Neural progenitor cell (in vitro differentiated cells): ENCODE results near the gene SETD3. TPM values are rescaled to one million over a fixed set of nuclear protein-coding genes. Genes with fewer than 3 reads are reported as not detected.

Source experiments
- DNase-seq: peaks from one replicate; pipeline ENCODE4 v3.0.0-alpha.2; 2016; ENCODE audit warnings: low spot score
- H2AFZ ChIP-seq: fragments of 200-600 bp; sonication (generic); replicated peaks from 2 replicates; pipeline ENCODE4 v1.6.1; 2016; ENCODE audit warnings: antibody characterized with exemption
- H3F3A ChIP-seq: fragments of 200-600 bp; sonication (generic); 2 replicates; pipeline ENCODE4 v1.6.1; 2016; ENCODE audit warnings: antibody characterized with exemption, low read depth
- H3K27ac ChIP-seq: fragments of 200-600 bp; sonication (generic); 2 replicates; pipeline ENCODE4 v1.5.1; 2016; ENCODE audit warnings: mild to moderate bottlenecking
- H3K27me3 ChIP-seq: fragments of 200-600 bp; sonication (generic); 2 replicates; pipeline ENCODE4 v1.6.1; 2016; ENCODE audit warnings: mild to moderate bottlenecking, moderate library complexity
- H3K36me3 ChIP-seq: fragments of 200-600 bp; sonication (generic); 2 replicates; pipeline ENCODE4 v1.5.1; 2016
- H3K4me1 ChIP-seq: fragments of 200-600 bp; sonication (generic); 2 replicates; pipeline ENCODE4 v1.6.1; 2016; ENCODE audit warnings: mixed run types
- H3K4me2 ChIP-seq: fragments of 200-600 bp; sonication (generic); 2 replicates; pipeline ENCODE4 v1.6.1; 2016
- H3K4me3 ChIP-seq: fragments of 200-600 bp; sonication (generic); 2 replicates; pipeline ENCODE4 v1.5.1; 2016
- H3K79me2 ChIP-seq: fragments of 200-600 bp; sonication (generic); 2 replicates; pipeline ENCODE4 v1.6.1; 2016; ENCODE audit warnings: low read depth
- H3K9ac ChIP-seq: fragments of 200-600 bp; sonication (generic); 2 replicates; pipeline ENCODE4 v1.6.1; 2016
- H3K9me3 ChIP-seq: fragments of 200-600 bp; sonication (generic); 2 replicates; pipeline ENCODE4 v1.5.1; 2016; ENCODE audit warnings: low read depth
- H4K20me1 ChIP-seq: fragments of 200-600 bp; sonication (generic); 2 replicates; pipeline ENCODE4 v1.6.1; 2016; ENCODE audit warnings: low read depth
- H3K27ac Mint-ChIP-seq: 3 replicates; pipeline ENCODE4 v1.8.0; 2021; ENCODE audit warnings: mixed read lengths
- H3K27me3 Mint-ChIP-seq: 2 replicates; pipeline ENCODE4 v1.8.0; 2022; ENCODE audit warnings: low read depth, mild to moderate bottlenecking, inconsistent platforms, moderate library complexity, mixed read lengths; ENCODE audit not compliant: insufficient read depth
- H3K36me3 Mint-ChIP-seq: 3 replicates; pipeline ENCODE4 v1.8.0; 2021; ENCODE audit warnings: mixed read lengths
- H3K4me1 Mint-ChIP-seq: 3 replicates; pipeline ENCODE4 v1.8.0; 2021; ENCODE audit warnings: mixed read lengths
- H3K4me3 Mint-ChIP-seq: 3 replicates; pipeline ENCODE4 v1.8.0; 2021; ENCODE audit warnings: mild to moderate bottlenecking, moderate library complexity, mixed read lengths
- H3K9me3 Mint-ChIP-seq: 3 replicates; pipeline ENCODE4 v1.8.0; 2020; ENCODE audit warnings: mixed read lengths
- CTCF ChIP-seq: fragments of 200-600 bp; sonication (generic); IDR thresholded peaks from 2 replicates; pipeline ENCODE4 v1.5.1; 2017; ENCODE audit warnings: antibody characterized with exemption, mild to moderate bottlenecking
- EZH2 ChIP-seq: fragments of 200-600 bp; sonication (generic); IDR thresholded peaks from 2 replicates; pipeline ENCODE4 v1.6.1; 2017; ENCODE audit warnings: antibody characterized with exemption, mild to moderate bottlenecking, moderate library complexity
- EZH2phosphoT487 ChIP-seq: fragments of 200-600 bp; sonication (generic); IDR thresholded peaks from 2 replicates; pipeline ENCODE4 v1.6.1; 2017; ENCODE audit warnings: antibody characterized with exemption
- total RNA-seq: library from RNA; depleted of rRNA; stranded (reverse); fragments of >200 nt; gene quantifications from 2 replicates; pipeline ENCODE4 v1.2.3, GENCODE V29; 2015; ENCODE audit warnings: low replicate concordance

Gene SETD3
- total RNA-seq, 1 donor from 2014 or later, result 68.0 TPM

- H3K27ac Mint-ChIP-seq, result no peak overlapping the region
Measured at GRCh38 chr14:99410019-99410418, 70.6 kb downstream of the SETD3 start.

GRCh38 chr14:99408971-99409289 is 71.7 kb downstream of the SETD3 start:
- Histone ChIP-seq H3F3A (peaks cover 5% of the 10 kb centered on the region), H3K4me3 (no peak overlapping the region), H4K20me1 (peaks cover 28% of the 10 kb centered on the region), H3K36me3 (no peaks in the 10 kb centered on the region), H3K9me3 (no peaks in the 10 kb centered on the region), H3K4me2 (no peak overlapping the region), H2AFZ (no peak overlapping the region), H3K79me2 (no peaks in the 10 kb centered on the region), H3K4me1 (peaks cover 20% of the 10 kb centered on the region), H3K27me3 (no peaks in the 10 kb centered on the region), H3K27ac (no peak overlapping the region), H3K9ac (no peak overlapping the region)
- peaks cover 9% of the 10 kb centered on the region for H3K36me3 Mint-ChIP-seq
- H3K27me3 Mint-ChIP-seq, result peaks cover 5% of the 10 kb centered on the region
- no peak overlapping the region for H3K4me3 Mint-ChIP-seq
- DNase-seq, result no peak
- H3K4me1 Mint-ChIP-seq, result peaks cover 40% of the 10 kb centered on the region
- no peak for TF ChIP-seq EZH2
- TF ChIP-seq CTCF, result no peak
- TF ChIP-seq EZH2phosphoT487, result no peak
- H3K9me3 Mint-ChIP-seq, result no peaks in the 10 kb centered on the region
- H3K27ac Mint-ChIP-seq, result peak overlapping the region; percentile 77

More at GRCh38 chr14:99410019-99410418, 70.6 kb downstream of the SETD3 start:
- Histone ChIP-seq H3K4me2 (no peak overlapping the region), H3K9ac (no peak overlapping the region), H4K20me1 (peaks cover 39% of the 10 kb centered on the region), H3K4me3 (no peak overlapping the region), H3K36me3 (no peaks in the 10 kb centered on the region), H3K9me3 (no peaks in the 10 kb centered on the region), H3F3A (peaks cover 5% of the 10 kb centered on the region), H3K4me1 (peaks cover 24% of the 10 kb centered on the region), H3K27ac (no peak overlapping the region), H3K27me3 (no peaks in the 10 kb centered on the region), H3K79me2 (no peaks in the 10 kb centered on the region), H2AFZ (no peak overlapping the region)
- Mint-ChIP-seq H3K9me3 (no peaks in the 10 kb centered on the region), H3K4me3 (no peak overlapping the region), H3K27me3 (peaks cover 5% of the 10 kb centered on the region), H3K36me3 (peaks cover 5% of the 10 kb centered on the region), H3K4me1 (peaks cover 47% of the 10 kb centered on the region)
- no peak for DNase-seq
- no peak for TF ChIP-seq EZH2phosphoT487
- no peak for TF ChIP-seq EZH2
- TF ChIP-seq CTCF, result no peak

- H3K27me3 Mint-ChIP-seq, result peaks cover 5% of the 10 kb centered on the region
- no peaks in the 10 kb centered on the region for H3K9me3 ChIP-seq
- H3K4me1 Mint-ChIP-seq, result peaks cover 35% of the 10 kb centered on the region
- H3K4me2 ChIP-seq, result no peak overlapping the region
- no peak overlapping the region for H3K4me3 Mint-ChIP-seq
- no peaks in the 10 kb centered on the region for H3K79me2 ChIP-seq
- H3K4me3 ChIP-seq, result no peak overlapping the region
- no peaks in the 10 kb centered on the region for H3K36me3 ChIP-seq
- no peak overlapping the region for H2AFZ ChIP-seq
- no peak for DNase-seq
- peaks cover 9% of the 10 kb centered on the region for H3K36me3 Mint-ChIP-seq
- H3K9ac ChIP-seq, result no peak overlapping the region
- H3K27ac Mint-ChIP-seq, result peak overlapping the region; percentile 74
- peaks cover 4% of the 10 kb centered on the region for H3F3A ChIP-seq
- H3K27ac ChIP-seq, result no peak overlapping the region
- H4K20me1 ChIP-seq, result peaks cover 23% of the 10 kb centered on the region
- no peaks in the 10 kb centered on the region for H3K9me3 Mint-ChIP-seq
- peaks cover 15% of the 10 kb centered on the region for H3K4me1 ChIP-seq
- TF ChIP-seq EZH2phosphoT487, result no peak
- TF ChIP-seq EZH2, result no peak
- TF ChIP-seq CTCF, result no peak
- H3K27me3 ChIP-seq, result no peaks in the 10 kb centered on the region
Measured at GRCh38 chr14:99408286-99408970, 72.2 kb downstream of the SETD3 start.
